Measurements from ENCODE around the gene TNFRSF18. TPM values are rescaled to one million over a fixed set of nuclear protein-coding genes. Genes with fewer than 3 reads are reported as not detected.

TNFRSF18 gene
- total and polyA plus RNA-seq, 2 experiments from 2014 or later: 1.1 to 1.5 TPM

DNA sequence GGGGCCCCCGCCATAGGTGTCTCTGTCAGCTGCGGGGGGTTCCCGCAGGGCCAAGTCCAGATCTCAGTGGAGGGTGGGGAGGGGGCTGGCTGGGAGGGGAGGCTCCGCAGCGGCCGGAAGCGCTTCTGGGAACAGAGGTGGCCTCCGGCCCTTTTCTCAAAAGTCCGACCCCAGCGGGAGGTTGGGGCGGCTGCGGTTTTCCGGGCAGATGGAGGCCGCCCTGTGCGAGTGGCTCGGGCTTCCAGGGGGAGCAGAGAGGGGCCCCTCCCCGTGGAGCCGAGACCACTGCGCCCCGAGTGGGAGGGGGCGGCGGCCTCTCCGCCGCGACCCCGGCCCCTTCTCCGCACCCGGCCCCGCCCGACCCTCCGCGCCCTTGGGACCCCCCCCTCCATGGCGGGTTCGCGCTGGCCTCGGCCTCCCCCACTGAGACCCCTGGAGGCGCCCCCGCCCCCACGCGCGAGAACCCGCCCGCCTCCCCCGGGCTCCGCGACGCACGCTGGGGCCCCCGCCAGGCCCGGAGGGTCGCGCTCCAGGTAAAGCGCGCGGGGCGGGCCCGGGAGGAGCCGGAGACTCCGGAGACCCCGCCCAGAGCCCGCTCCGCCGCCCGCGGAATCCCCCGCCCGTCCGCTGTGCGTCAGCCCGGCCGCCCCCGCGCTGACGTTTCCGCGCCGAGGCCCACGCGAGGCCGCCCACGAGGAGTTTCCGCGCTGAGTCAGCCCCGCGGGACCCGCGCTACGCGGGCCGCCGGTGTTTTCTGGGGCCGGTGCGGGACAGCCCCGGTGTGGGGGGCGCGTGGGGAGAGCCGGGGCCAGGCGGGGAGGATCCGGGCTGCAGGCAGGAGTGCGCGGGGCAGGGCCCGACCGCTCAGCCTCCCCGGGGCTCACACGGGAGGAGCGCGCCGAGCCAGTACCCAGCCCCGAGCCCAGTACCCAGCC lies 5.2 kb downstream of the TNFRSF18 start:
- Mint-ChIP-seq H3K4me1 (no peaks in the 10 kb centered on the region; the same call in 2 of the 3 replicates), H3K36me3 (ENCODE audit: low read depth) (no peaks in the 10 kb centered on the region), H3K27ac (no peak overlapping the region), H3K27me3 (ENCODE audit: insufficient read depth, low read depth, poor library complexity) (peaks cover 3% of the 10 kb centered on the region), H3K9me3 (0 out of 3 replicates have a peak, but pooled peaks cover 3% of the 10 kb centered on the region), H3K4me3 (peak overlapping the region; percentile 46; the same call in 1 of the 3 replicates)
- no peaks in the 10 kb centered on the region for H3K4me1 ChIP-seq (ENCODE audit: insufficient read depth)
- no peaks in the 10 kb centered on the region for H4K20me1 ChIP-seq (replicated peaks; ENCODE audit: insufficient read depth)
- H3K9me2 ChIP-seq (ENCODE audit: insufficient read depth): no peaks in the 10 kb centered on the region
- H3K4me3 ChIP-seq: peak overlapping the region; percentile 56
- TF ChIP-seq ZNF331 (CRISPR knock-in tag; IDR thresholded peaks at IDR 0.05; ENCODE audit: low read depth): no peak
- peak; percentile 31 for TF ChIP-seq EZH2 (IDR thresholded peaks at IDR 0.05; ENCODE audit: low read depth, unreplicated experiment)
- TF ChIP-seq ZNF114 (CRISPR knock-in tag; IDR thresholded peaks at IDR 0.05): no peak
- peak; percentile 53 for ATAC-seq
- peak overlapping the region; percentile 75 for H3K4me2 ChIP-seq
- H2AFZ ChIP-seq: no peak overlapping the region
- H3K79me2 ChIP-seq (replicated peaks; ENCODE audit: insufficient read depth): no peaks in the 10 kb centered on the region
- peak; percentile 68 for DNase-seq (ENCODE audit: low spot score)
- H3K36me3 ChIP-seq (ENCODE audit: insufficient read depth): no peaks in the 10 kb centered on the region
- no peak overlapping the region for H3K27ac ChIP-seq (ENCODE audit: low read depth)
- no peaks in the 10 kb centered on the region for H3F3A ChIP-seq (replicated peaks; ENCODE audit: low read depth)
- peaks cover 7% of the 10 kb centered on the region; the same call in 1 of the 2 replicates for H3K27me3 ChIP-seq (ENCODE audit: insufficient read depth)

DNA sequence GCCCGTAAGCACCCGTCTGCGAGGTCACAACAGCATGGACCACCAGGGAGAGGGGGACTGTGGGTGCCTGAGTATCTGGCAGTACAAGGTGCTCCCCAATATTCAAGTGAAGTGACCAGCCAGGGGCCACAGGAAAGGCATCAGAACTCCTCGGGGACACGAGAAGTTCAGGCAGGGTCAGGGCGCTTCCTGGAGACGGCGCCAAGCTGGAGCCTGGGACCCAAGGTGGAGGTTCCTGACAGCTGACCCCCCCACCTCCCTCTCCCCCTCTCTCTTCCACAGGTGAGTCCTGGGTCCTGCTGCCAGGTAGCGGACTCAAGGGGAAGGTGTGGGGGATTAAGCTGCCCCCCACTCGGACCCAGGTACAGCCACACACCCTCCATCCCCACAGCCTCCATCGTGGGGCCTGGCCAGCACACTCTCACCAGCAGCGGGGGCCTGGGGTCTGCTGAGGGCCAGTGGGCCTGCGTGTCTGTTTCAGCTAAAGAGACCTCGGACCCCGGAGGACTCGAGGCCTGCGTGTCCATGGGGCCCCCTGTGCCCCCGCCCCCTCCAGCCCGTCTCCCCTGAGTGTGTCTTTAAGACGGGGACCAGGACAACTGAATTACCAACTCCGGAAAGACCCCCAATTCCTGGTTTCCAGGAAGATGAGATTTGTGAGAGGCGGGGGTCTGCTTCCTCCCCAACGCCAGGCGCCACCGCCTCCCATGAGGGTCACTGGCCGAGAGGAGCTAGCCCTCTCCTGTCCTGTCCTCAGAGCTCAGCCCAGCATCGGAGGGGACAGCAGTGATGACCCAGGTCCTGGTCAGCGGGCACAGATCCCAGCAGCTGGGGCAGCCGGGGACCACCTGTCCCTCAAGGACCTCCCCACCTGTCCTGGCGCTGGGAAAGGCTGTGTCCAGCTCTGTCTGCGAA lies 6.2 kb downstream of the TNFRSF18 start:
- H2AFZ ChIP-seq: no peak overlapping the region
- no peaks in the 10 kb centered on the region for H3K4me1 ChIP-seq (ENCODE audit: insufficient read depth)
- no peak overlapping the region for H3K27ac ChIP-seq (ENCODE audit: low read depth)
- no peaks in the 10 kb centered on the region for H4K20me1 ChIP-seq (replicated peaks; ENCODE audit: insufficient read depth)
- H3K9me2 ChIP-seq (ENCODE audit: insufficient read depth): no peaks in the 10 kb centered on the region
- Mint-ChIP-seq H3K4me3 (peak overlapping the region; percentile 46), H3K4me1 (no peaks in the 10 kb centered on the region; the same call in 2 of the 3 replicates), H3K9me3 (peaks cover 5% of the 10 kb centered on the region), H3K27ac (no peak overlapping the region), H3K36me3 (ENCODE audit: low read depth) (no peaks in the 10 kb centered on the region), H3K27me3 (ENCODE audit: insufficient read depth, low read depth, poor library complexity) (peaks cover 3% of the 10 kb centered on the region)
- DNase-seq (ENCODE audit: low spot score) (peak; percentile 5), ATAC-seq (no peak)
- H3K27me3 ChIP-seq (ENCODE audit: insufficient read depth): no peaks in the 10 kb centered on the region
- H3K36me3 ChIP-seq (ENCODE audit: insufficient read depth): no peaks in the 10 kb centered on the region
- peak overlapping the region; percentile 75 for H3K4me2 ChIP-seq
- H3K4me3 ChIP-seq: peak overlapping the region; percentile 56
- H3K79me2 ChIP-seq (replicated peaks; ENCODE audit: insufficient read depth): no peaks in the 10 kb centered on the region
- H3F3A ChIP-seq (replicated peaks; ENCODE audit: low read depth): no peaks in the 10 kb centered on the region
- TF ChIP-seq EZH2 (IDR thresholded peaks at IDR 0.05; ENCODE audit: low read depth, unreplicated experiment) (no peak), EZH2phosphoT487 (IDR thresholded peaks at IDR 0.05; ENCODE audit: unreplicated experiment) (no peak), JUNB (IDR thresholded peaks at IDR 0.05; ENCODE audit: unreplicated experiment) (no peak), CREB1 (CRISPR knock-in tag; IDR thresholded peaks at IDR 0.05; ENCODE audit: low read depth) (no peak), NANOG (IDR thresholded peaks at IDR 0.05; ENCODE audit: borderline replicate concordance) (no peak), STAT1 (IDR thresholded peaks at IDR 0.05; ENCODE audit: unreplicated experiment) (no peak), ZNF331 (CRISPR knock-in tag; IDR thresholded peaks at IDR 0.05; ENCODE audit: low read depth) (no peak)
- TF ChIP-seq, protein P1, sequence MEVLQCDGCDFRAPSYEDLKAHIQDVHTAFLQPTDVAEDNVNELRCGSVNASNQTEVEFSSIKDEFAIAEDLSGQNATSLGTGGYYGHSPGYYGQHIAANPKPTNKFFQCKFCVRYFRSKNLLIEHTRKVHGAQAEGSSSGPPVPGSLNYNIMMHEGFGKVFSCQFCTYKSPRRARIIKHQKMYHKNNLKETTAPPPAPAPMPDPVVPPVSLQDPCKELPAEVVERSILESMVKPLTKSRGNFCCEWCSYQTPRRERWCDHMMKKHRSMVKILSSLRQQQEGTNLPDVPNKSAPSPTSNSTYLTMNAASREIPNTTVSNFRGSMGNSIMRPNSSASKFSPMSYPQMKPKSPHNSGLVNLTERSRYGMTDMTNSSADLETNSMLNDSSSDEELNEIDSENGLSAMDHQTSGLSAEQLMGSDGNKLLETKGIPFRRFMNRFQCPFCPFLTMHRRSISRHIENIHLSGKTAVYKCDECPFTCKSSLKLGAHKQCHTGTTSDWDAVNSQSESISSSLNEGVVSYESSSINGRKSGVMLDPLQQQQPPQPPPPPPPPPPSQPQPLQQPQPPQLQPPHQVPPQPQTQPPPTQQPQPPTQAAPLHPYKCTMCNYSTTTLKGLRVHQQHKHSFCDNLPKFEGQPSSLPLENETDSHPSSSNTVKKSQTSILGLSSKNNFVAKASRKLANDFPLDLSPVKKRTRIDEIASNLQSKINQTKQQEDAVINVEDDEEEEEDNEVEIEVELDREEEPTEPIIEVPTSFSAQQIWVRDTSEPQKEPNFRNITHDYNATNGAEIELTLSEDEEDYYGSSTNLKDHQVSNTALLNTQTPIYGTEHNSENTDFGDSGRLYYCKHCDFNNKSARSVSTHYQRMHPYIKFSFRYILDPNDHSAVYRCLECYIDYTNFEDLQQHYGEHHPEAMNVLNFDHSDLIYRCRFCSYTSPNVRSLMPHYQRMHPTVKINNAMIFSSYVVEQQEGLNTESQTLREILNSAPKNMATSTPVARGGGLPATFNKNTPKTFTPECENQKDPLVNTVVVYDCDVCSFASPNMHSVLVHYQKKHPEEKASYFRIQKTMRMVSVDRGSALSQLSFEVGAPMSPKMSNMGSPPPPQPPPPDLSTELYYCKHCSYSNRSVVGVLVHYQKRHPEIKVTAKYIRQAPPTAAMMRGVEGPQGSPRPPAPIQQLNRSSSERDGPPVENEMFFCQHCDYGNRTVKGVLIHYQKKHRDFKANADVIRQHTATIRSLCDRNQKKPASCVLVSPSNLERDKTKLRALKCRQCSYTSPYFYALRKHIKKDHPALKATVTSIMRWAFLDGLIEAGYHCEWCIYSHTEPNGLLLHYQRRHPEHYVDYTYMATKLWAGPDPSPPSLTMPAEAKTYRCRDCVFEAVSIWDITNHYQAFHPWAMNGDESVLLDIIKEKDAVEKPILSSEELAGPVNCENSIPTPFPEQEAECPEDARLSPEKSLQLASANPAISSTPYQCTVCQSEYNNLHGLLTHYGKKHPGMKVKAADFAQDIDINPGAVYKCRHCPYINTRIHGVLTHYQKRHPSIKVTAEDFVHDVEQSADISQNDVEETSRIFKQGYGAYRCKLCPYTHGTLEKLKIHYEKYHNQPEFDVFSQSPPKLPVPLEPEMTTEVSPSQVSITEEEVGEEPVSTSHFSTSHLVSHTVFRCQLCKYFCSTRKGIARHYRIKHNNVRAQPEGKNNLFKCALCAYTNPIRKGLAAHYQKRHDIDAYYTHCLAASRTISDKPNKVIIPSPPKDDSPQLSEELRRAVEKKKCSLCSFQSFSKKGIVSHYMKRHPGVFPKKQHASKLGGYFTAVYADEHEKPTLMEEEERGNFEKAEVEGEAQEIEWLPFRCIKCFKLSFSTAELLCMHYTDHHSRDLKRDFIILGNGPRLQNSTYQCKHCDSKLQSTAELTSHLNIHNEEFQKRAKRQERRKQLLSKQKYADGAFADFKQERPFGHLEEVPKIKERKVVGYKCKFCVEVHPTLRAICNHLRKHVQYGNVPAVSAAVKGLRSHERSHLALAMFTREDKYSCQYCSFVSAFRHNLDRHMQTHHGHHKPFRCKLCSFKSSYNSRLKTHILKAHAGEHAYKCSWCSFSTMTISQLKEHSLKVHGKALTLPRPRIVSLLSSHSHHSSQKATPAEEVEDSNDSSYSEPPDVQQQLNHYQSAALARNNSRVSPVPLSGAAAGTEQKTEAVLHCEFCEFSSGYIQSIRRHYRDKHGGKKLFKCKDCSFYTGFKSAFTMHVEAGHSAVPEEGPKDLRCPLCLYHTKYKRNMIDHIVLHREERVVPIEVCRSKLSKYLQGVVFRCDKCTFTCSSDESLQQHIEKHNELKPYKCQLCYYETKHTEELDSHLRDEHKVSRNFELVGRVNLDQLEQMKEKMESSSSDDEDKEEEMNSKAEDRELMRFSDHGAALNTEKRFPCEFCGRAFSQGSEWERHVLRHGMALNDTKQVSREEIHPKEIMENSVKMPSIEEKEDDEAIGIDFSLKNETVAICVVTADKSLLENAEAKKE (CRISPR knock-in tag; IDR thresholded peaks at IDR 0.05): no peak
- TF ChIP-seq, protein P2, sequence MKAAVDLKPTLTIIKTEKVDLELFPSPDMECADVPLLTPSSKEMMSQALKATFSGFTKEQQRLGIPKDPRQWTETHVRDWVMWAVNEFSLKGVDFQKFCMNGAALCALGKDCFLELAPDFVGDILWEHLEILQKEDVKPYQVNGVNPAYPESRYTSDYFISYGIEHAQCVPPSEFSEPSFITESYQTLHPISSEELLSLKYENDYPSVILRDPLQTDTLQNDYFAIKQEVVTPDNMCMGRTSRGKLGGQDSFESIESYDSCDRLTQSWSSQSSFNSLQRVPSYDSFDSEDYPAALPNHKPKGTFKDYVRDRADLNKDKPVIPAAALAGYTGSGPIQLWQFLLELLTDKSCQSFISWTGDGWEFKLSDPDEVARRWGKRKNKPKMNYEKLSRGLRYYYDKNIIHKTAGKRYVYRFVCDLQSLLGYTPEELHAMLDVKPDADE (IDR thresholded peaks at IDR 0.05): no peak
